ENCODE measurements around the gene FBXO7. TPM values are rescaled to one million over a fixed set of nuclear protein-coding genes. Genes with fewer than 3 reads are reported as not detected.

FBXO7 gene
- total and polyA plus RNA-seq, 9 of the 15 experiments (the other 6 are each of a cell fraction or from before 2014, with no cell fraction given), result 34.0 to 162 (median 85.2) TPM

DNA sequence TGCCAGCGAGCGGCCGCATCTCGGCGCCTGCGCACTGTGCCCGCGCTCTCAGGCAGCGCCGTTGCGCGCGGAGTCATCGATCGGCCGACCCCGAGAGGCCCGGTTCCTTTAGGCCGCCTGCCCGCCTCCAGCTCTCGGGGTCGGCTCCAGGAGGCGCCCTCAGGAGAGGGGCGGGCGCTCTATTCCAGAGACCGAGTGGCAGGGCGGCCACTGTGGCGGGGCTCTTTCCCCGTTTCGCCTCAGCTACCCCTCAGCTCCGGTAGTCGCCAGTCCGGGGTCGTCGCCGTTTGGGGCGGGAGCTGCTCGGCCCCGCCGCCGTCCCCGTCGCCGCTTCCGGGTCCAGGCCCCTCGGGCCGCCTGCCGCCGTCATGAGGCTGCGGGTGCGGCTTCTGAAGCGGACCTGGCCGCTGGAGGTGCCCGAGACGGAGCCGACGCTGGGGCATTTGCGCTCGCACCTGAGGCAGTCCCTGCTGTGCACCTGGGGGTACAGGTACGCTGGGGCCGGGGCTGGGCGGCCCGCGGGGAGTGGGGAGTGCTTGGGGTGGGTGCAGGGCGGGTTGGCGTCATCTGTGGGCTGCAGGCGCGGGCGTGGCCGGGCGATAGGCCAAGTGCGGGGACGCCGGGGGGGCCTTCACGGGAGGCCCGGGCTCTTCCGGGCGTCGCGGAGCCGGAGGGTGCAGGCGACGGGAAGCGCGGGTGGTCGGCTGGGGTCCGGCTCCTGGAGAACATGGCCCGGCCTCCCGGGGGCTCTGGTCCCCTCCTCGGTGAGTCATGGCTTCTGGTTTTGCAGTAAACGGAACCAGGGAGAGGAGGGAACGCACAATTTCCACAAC lies at the start of gene FBXO7 (continued):
- peak; percentile 22 for TF ChIP-seq TBP (optimal IDR thresholded peaks at IDR 0.05; ENCODE audit: low read depth, low read length)
- TF ChIP-seq, protein P1, sequence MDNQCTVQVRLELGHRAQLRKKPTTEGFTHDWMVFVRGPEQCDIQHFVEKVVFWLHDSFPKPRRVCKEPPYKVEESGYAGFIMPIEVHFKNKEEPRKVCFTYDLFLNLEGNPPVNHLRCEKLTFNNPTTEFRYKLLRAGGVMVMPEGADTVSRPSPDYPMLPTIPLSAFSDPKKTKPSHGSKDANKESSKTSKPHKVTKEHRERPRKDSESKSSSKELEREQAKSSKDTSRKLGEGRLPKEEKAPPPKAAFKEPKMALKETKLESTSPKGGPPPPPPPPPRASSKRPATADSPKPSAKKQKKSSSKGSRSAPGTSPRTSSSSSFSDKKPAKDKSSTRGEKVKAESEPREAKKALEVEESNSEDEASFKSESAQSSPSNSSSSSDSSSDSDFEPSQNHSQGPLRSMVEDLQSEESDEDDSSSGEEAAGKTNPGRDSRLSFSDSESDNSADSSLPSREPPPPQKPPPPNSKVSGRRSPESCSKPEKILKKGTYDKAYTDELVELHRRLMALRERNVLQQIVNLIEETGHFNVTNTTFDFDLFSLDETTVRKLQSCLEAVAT (IDR thresholded peaks at IDR 0.05), result peak in 1 of 2 experiments; percentile 99; a peak in 2 of 4 replicates
- TF ChIP-seq EGR1 (conservative IDR thresholded peaks at IDR 0.05), result peak; percentile 45
- no peak for TF ChIP-seq MED1 (CRISPR knock-in tag; IDR thresholded peaks at IDR 0.05; ENCODE audit: borderline replicate concordance)
- TF ChIP-seq, protein P2, sequence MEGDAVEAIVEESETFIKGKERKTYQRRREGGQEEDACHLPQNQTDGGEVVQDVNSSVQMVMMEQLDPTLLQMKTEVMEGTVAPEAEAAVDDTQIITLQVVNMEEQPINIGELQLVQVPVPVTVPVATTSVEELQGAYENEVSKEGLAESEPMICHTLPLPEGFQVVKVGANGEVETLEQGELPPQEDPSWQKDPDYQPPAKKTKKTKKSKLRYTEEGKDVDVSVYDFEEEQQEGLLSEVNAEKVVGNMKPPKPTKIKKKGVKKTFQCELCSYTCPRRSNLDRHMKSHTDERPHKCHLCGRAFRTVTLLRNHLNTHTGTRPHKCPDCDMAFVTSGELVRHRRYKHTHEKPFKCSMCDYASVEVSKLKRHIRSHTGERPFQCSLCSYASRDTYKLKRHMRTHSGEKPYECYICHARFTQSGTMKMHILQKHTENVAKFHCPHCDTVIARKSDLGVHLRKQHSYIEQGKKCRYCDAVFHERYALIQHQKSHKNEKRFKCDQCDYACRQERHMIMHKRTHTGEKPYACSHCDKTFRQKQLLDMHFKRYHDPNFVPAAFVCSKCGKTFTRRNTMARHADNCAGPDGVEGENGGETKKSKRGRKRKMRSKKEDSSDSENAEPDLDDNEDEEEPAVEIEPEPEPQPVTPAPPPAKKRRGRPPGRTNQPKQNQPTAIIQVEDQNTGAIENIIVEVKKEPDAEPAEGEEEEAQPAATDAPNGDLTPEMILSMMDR (IDR thresholded peaks at IDR 0.05 in 2 of 3, conservative IDR thresholded peaks at IDR 0.05 in 1 of 3; ENCODE audit: insufficient read depth in 2 of 3, low read depth in 1 of 3, low read length in 3 of 3), result peak in 2 of 3 experiments; percentile 35 to 36; a peak in 3 of 6 replicates
- TF ChIP-seq FOXA3 (CRISPR knock-in tag; conservative IDR thresholded peaks at IDR 0.05 in 1 of 2, IDR thresholded peaks at IDR 0.05 in 1 of 2), result peak in 1 of 2 experiments; percentile 35; a peak in 1 of 4 replicates
- TF ChIP-seq ZBTB40 (IDR thresholded peaks at IDR 0.05), result peak; percentile 23; the same call in 1 of the 2 replicates
- no peak for TF ChIP-seq ZBTB40 (CRISPR knock-in tag; IDR thresholded peaks at IDR 0.05)
- TF ChIP-seq MBD2 (IDR thresholded peaks at IDR 0.05; ENCODE audit: borderline replicate concordance, low read depth), result peak; percentile 38; the same call in 1 of the 2 replicates
- peak; percentile 57; the same call in 1 of the 2 replicates for TF ChIP-seq ZBTB9 (CRISPR knock-in tag; IDR thresholded peaks at IDR 0.05)
- TF ChIP-seq NRF1 (conservative IDR thresholded peaks at IDR 0.05 in 1 of 2, IDR thresholded peaks at IDR 0.05 in 1 of 2), result peak; percentile 94 to 95
- TF ChIP-seq RB1 (IDR thresholded peaks at IDR 0.05; ENCODE audit: low read depth), result peak; percentile 54
